ENCODE measurements around the gene CHD2.

Gene CHD2

GRCh38 chr15:92921215-92922131, 21.3 kb downstream of the CHD2 start:
- H3K9me3 ChIP-seq (ENCODE audit: control insufficient read depth, low read length) = no peaks in the 10 kb centered on the region
- no peak overlapping the region for H2AFZ ChIP-seq
- no peak overlapping the region for H3K4me3 ChIP-seq (ENCODE audit: low read depth, low read length)
- H3K4me1 ChIP-seq = peaks cover 30% of the 10 kb centered on the region
- peak overlapping the region; percentile 37 for H3K4me2 ChIP-seq (ENCODE audit: low read length)
- H3K9ac ChIP-seq = no peak overlapping the region
- no peak for TF ChIP-seq CTCF (IDR thresholded peaks at IDR 0.05)
- peaks cover 46% of the 10 kb centered on the region for H3K79me2 ChIP-seq
- H3K27me3 ChIP-seq (ENCODE audit: control insufficient read depth, insufficient read depth, low read length) = no peaks in the 10 kb centered on the region
- no peak overlapping the region for H3K27ac ChIP-seq
- H3K36me3 ChIP-seq (ENCODE audit: control insufficient read depth, insufficient read depth, low read length) = no peaks in the 10 kb centered on the region

DNA sequence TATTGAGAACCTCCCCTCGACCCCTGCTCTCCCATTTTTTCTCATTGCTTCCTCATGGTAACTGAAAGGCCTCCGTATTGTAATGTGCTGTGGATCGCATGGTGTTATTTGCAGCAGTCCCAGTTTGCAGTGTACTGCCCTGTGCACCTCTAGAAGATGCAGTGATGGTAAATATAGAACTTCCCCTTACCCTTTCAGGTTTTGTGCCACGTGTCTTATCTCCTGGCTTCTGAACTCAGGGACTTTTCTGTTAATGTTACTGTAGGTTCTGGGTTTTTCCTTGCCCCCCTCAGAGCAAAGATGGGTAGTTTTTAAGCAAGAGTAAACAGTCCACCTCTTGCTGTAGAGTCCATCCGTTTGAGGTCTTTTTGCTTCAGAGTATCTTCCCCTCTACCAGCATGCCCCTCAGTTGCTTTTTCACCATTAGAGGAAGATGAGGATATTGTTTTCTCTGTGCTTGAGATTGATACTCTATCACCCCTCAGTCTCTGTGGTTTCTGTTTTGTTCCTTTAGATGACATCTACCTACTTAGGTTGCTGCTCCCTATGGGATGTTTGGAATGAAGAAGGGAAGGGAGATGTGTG, 22.4 kb downstream of the CHD2 start:
- Histone ChIP-seq H3K4me3 (ENCODE audit: low read depth, low read length) (no peak overlapping the region), H3K27me3 (ENCODE audit: control insufficient read depth, insufficient read depth, low read length) (no peaks in the 10 kb centered on the region), H3K9ac (no peak overlapping the region)

DNA sequence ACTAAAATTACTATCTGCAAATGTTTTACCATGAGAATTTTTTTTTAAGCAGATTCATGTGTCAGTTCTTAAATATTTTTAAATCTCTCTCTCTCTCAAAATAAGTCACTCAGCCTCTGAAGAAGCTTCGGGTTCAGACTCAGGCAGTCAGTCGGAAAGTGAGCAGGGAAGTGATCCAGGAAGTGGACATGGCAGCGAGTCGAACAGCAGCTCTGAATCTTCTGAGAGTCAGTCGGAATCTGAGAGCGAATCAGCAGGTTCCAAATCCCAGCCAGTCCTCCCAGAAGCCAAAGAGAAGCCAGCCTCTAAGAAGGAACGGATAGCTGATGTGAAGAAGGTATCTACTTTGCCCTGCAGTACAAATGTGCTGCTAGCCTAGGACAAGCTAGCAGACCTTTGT, 24.1 kb downstream of the CHD2 start:
- peak overlapping the region; percentile 15 for H3K4me2 ChIP-seq (ENCODE audit: low read length)
- no peaks in the 10 kb centered on the region for H3K36me3 ChIP-seq (ENCODE audit: control insufficient read depth, insufficient read depth, low read length)
- H3K9me3 ChIP-seq (ENCODE audit: control insufficient read depth, low read length) = no peaks in the 10 kb centered on the region
- no peak for TF ChIP-seq CTCF (IDR thresholded peaks at IDR 0.05)
- H3K9ac ChIP-seq = no peak overlapping the region
- no peak overlapping the region for H3K27ac ChIP-seq
- no peak overlapping the region for H2AFZ ChIP-seq
- H3K79me2 ChIP-seq = peaks cover 38% of the 10 kb centered on the region
- peaks cover 24% of the 10 kb centered on the region for H3K4me1 ChIP-seq
- H3K4me3 ChIP-seq (ENCODE audit: low read depth, low read length) = no peak overlapping the region
- no peaks in the 10 kb centered on the region for H3K27me3 ChIP-seq (ENCODE audit: control insufficient read depth, insufficient read depth, low read length)

More for the DNA sequence above, 22.4 kb downstream of the CHD2 start:
- Histone ChIP-seq H2AFZ (no peak overlapping the region), H3K9me3 (ENCODE audit: control insufficient read depth, low read length) (no peaks in the 10 kb centered on the region), H3K79me2 (peaks cover 43% of the 10 kb centered on the region), H3K4me2 (ENCODE audit: low read length) (no peak overlapping the region), H3K36me3 (ENCODE audit: control insufficient read depth, insufficient read depth, low read length) (no peaks in the 10 kb centered on the region), H3K27ac (no peak overlapping the region), H3K4me1 (peaks cover 26% of the 10 kb centered on the region)
- no peak for TF ChIP-seq CTCF (IDR thresholded peaks at IDR 0.05)

GRCh38 chr15:92925454-92925853, 25.3 kb downstream of the CHD2 start:
- no peak for TF ChIP-seq CTCF (IDR thresholded peaks at IDR 0.05)
- Histone ChIP-seq H3K79me2 (peaks cover 27% of the 10 kb centered on the region), H3K9me3 (ENCODE audit: control insufficient read depth, low read length) (no peaks in the 10 kb centered on the region), H3K4me1 (peaks cover 21% of the 10 kb centered on the region), H3K27ac (no peak overlapping the region), H3K9ac (no peak overlapping the region), H3K27me3 (ENCODE audit: control insufficient read depth, insufficient read depth, low read length) (no peaks in the 10 kb centered on the region), H3K36me3 (ENCODE audit: control insufficient read depth, insufficient read depth, low read length) (no peaks in the 10 kb centered on the region), H3K4me2 (ENCODE audit: low read length) (no peak overlapping the region), H2AFZ (no peak overlapping the region), H3K4me3 (ENCODE audit: low read depth, low read length) (no peak overlapping the region)

All from parathyroid adenoma (tissue), 2 donors.